Osteoblast (primary cell): ENCODE measurements around the gene TTLL12. TPM values are rescaled to one million over a fixed set of nuclear protein-coding genes. Genes with fewer than 3 reads are reported as not detected.

Experiments
- DNase-seq: peaks from one replicate; pipeline ENCODE4 v3.0.0; 2011; ENCODE audit warnings: low spot score, mixed read lengths; ENCODE audit not compliant: insufficient read length; ENCODE audit errors: missing footprints
- H2AFZ ChIP-seq: 2 replicates; pipeline ENCODE4 v1.6.0; 2011; ENCODE audit warnings: mild to moderate bottlenecking, low read length
- H3K27ac ChIP-seq: 2 replicates; pipeline ENCODE4 v1.5.1; 2011; ENCODE audit warnings: mild to moderate bottlenecking, low read depth, low read length, moderate library complexity
- H3K27me3 ChIP-seq: 2 replicates; pipeline ENCODE4 v1.6.0; 2012; ENCODE audit warnings: mild to moderate bottlenecking, control low read depth, inconsistent platforms, low read length, moderate library complexity; ENCODE audit not compliant: insufficient read depth
- H3K36me3 ChIP-seq: 2 replicates; pipeline ENCODE4 v1.5.1; 2011; ENCODE audit warnings: mild to moderate bottlenecking, low read length, control low read depth, moderate library complexity; ENCODE audit not compliant: insufficient read depth
- H3K4me1 ChIP-seq: 2 replicates; pipeline ENCODE4 v1.5.1; 2011; ENCODE audit warnings: mild to moderate bottlenecking, low read length, control low read depth, moderate library complexity; ENCODE audit not compliant: insufficient read depth
- H3K4me2 ChIP-seq: 2 replicates; pipeline ENCODE4 v1.6.0; 2011; ENCODE audit warnings: mild to moderate bottlenecking, low read length; ENCODE audit not compliant: insufficient read depth
- H3K4me3 ChIP-seq: fragments of 200-600 bp; sonication (generic); 3 replicates; pipeline ENCODE4 v1.5.1; 2012; ENCODE audit warnings: mild to moderate bottlenecking, low read length, inconsistent platforms; ENCODE audit not compliant: insufficient read depth
- H3K79me2 ChIP-seq: 2 replicates; pipeline ENCODE4 v1.6.0; 2012; ENCODE audit warnings: mild to moderate bottlenecking, low read length, control low read depth, inconsistent platforms; ENCODE audit not compliant: insufficient read depth
- H3K9me3 ChIP-seq: 2 replicates; pipeline ENCODE4 v1.5.1; 2011; ENCODE audit warnings: low read depth, low read length, control low read depth
- H4K20me1 ChIP-seq: 2 replicates; pipeline ENCODE4 v1.6.0; 2012; ENCODE audit warnings: mild to moderate bottlenecking, low read length, control low read depth; ENCODE audit not compliant: insufficient read depth
- total RNA-seq: library from RNA; depleted of rRNA; stranded (reverse); fragments of >200 nt; gene quantifications from 2 replicates; pipeline ENCODE4 v1.2.3, GENCODE V29; 2012
- TF ChIP-seq, protein P1 (sequence below): IDR thresholded peaks from 2 replicates; pipeline ENCODE4 v1.5.1; 2011; ENCODE audit warnings: mild to moderate bottlenecking, low read depth, low read length, moderate library complexity; ENCODE audit errors: extremely low read depth

TTLL12 gene
- total RNA-seq, 1 donor: 29.0 TPM

DNA sequence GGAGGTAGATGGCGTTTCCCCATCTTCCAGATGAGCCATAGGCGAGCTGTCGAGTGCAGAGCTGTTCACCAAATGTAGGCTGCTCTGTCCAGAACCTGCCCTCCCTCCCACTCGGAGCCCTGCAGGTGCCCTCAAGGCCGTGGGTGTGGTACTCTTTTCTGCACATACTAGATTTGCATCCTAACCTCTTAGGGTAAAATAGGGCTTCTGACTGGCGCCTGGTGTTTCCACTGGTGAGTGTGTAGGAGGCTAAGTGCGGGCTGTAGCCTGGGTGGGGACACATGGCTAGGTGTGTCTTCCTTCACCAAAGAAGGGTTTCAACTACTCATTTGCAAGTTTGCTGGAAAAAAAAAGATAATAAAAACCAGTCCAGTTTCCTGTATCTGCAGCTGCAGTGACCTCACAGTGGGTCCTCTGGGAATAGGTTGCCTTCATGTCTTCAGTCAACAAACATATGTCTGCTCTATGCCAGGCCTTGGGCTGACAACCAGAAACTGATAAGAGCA lies 67.9 kb downstream of the TTLL12 start:
- Histone ChIP-seq H3K79me2 (no peaks in the 10 kb centered on the region), H4K20me1 (no peaks in the 10 kb centered on the region), H3K36me3 (no peaks in the 10 kb centered on the region), H3K4me2 (no peak overlapping the region), H2AFZ (no peak overlapping the region), H3K9me3 (no peaks in the 10 kb centered on the region), H3K27me3 (peaks cover 9% of the 10 kb centered on the region), H3K4me3 (no peak overlapping the region), H3K27ac (no peak overlapping the region), H3K4me1 (no peaks in the 10 kb centered on the region)
- DNase-seq: no peak
- TF ChIP-seq, protein P1, sequence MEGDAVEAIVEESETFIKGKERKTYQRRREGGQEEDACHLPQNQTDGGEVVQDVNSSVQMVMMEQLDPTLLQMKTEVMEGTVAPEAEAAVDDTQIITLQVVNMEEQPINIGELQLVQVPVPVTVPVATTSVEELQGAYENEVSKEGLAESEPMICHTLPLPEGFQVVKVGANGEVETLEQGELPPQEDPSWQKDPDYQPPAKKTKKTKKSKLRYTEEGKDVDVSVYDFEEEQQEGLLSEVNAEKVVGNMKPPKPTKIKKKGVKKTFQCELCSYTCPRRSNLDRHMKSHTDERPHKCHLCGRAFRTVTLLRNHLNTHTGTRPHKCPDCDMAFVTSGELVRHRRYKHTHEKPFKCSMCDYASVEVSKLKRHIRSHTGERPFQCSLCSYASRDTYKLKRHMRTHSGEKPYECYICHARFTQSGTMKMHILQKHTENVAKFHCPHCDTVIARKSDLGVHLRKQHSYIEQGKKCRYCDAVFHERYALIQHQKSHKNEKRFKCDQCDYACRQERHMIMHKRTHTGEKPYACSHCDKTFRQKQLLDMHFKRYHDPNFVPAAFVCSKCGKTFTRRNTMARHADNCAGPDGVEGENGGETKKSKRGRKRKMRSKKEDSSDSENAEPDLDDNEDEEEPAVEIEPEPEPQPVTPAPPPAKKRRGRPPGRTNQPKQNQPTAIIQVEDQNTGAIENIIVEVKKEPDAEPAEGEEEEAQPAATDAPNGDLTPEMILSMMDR: no peak

DNA sequence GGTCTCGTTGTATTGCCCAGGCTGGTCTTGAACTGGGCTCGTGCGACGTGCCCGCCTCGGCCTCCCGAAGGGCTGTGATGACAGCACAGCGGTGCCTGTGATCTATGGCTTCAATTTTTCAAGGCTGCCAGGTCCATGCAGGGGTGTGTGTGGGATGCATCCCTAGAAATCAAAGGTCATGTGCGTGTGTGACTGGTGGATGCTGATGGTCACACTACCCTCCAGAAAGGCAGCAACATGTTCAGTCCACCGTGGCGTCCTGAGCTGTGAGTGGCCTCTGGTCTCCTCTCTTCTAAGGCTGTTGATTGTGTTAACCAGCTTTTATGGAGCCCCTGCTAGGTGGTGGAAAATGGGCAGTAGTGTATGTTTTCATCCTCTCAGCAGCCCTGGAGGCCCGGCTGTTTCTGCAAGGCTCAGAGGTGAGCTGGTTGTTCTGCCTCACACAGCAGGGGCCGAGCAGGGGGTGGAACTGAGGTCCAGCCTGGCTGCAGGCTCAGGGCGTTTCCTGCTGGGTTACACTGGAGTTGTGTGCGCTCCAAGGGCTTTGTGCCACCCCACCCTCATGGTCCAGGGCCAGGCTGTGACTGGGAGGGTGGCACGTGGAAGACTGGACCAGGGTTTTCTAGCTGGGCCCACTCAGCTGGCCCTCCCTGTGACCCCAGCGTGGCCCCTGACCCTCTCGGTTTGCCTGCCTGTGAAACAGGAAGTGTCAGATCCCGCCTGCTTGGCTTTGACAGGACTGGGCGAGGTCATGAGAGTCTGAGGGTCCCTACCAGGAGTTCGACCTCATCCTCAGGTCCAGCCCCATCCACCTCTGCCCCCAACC lies 68.7 kb downstream of the TTLL12 start:
- H3K4me1 ChIP-seq: no peaks in the 10 kb centered on the region
- no peak for DNase-seq

DNA sequence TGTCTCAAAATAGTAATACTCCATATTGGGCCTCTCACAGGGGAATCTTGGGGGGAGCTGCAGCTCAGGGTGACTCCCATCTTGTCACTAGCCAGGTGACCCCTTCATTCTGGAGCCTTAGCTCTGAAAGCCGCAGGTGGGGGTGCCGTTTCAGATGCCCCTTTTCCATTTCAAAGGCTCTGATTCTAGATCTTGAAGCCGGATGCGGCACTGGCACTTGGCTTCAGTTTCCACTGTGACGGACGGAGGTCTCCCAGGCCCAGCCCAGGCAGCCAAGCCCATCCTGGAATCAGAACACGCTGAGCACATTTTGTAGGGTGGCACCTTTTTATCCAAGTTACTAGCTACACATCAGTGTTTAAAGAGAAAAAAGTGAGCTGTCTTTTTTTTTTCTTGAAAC lies 70.0 kb downstream of the TTLL12 start:
- H3K27ac ChIP-seq: no peak overlapping the region
- H3K4me2 ChIP-seq: no peak overlapping the region
- no peak overlapping the region for H2AFZ ChIP-seq
- no peaks in the 10 kb centered on the region for H4K20me1 ChIP-seq
- peaks cover 16% of the 10 kb centered on the region for H3K27me3 ChIP-seq
- no peaks in the 10 kb centered on the region for H3K9me3 ChIP-seq
- no peak for DNase-seq
- H3K79me2 ChIP-seq: no peaks in the 10 kb centered on the region
- H3K4me3 ChIP-seq: no peak overlapping the region
- H3K36me3 ChIP-seq: no peaks in the 10 kb centered on the region
- TF ChIP-seq, protein P1: no peak
- no peaks in the 10 kb centered on the region for H3K4me1 ChIP-seq

More for the DNA sequence above, 68.7 kb downstream of the TTLL12 start:
- Histone ChIP-seq H4K20me1 (no peaks in the 10 kb centered on the region), H3K4me2 (no peak overlapping the region), H3K36me3 (no peaks in the 10 kb centered on the region), H3K27ac (no peak overlapping the region), H3K9me3 (no peaks in the 10 kb centered on the region), H3K27me3 (peaks cover 14% of the 10 kb centered on the region), H3K4me3 (no peak overlapping the region), H2AFZ (no peak overlapping the region), H3K79me2 (no peaks in the 10 kb centered on the region)
- TF ChIP-seq, protein P1: no peak

Other genes with a start within 250 kb of the TTLL12 start
- gene PACSIN2, start 172.0 kb downstream of the TTLL12 start, total RNA-seq: 33.0 and 38.0 TPM in 2 replicates
- gene TTLL1, start 97.7 kb downstream of the TTLL12 start, total RNA-seq: 15.9 and 20.0 TPM in 2 replicates
- not detected in 2 replicates for gene BIK, start 76.4 kb downstream of the TTLL12 start, total RNA-seq
- 12.7 and 21.4 TPM in 2 replicates for gene MCAT, start 43.7 kb downstream of the TTLL12 start, total RNA-seq
- gene TSPO, start 35.6 kb downstream of the TTLL12 start, total RNA-seq: 274 and 297 TPM in 2 replicates
- 2.1 and 2.2 TPM in 2 replicates for gene SCUBE1, start 156.2 kb upstream of the TTLL12 start, total RNA-seq
- gene MPPED1, start 224.9 kb upstream of the TTLL12 start, total RNA-seq: not detected in 2 replicates